CD4-positive, alpha-beta T cell treated with Interleukin-17A for 4 hours (primary cell): ENCODE results near the gene FRY.

Source experiments
- DNase-seq: peaks from one replicate; pipeline ENCODE4 v3.0.0-alpha.2; 2020; ENCODE audit warnings: mixed read lengths

Gene FRY

DNA sequence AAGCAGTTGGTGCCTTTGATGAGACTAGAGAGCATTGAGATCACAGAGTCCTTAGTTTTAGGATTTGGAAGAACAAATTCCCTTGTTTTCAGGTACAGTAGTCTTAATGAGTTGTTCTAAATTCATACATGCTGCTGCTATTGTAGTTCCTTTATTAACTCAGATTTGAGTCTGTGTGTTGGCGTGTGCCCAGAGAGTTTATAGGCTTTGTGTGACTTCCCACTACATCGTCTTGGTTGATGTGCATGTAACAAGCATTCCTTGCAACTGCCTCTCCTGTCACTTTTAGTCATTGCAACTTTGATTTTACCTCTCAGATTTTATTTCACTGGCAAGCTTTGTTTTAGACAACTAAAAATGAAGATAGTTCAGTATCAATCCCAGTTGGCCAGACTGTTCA, 148.1 kb downstream of the FRY start:
- no peak for DNase-seq

- no peak for DNase-seq
These were observed 156.1 kb downstream of the FRY start for GRCh38 chr13:32187651-32188050.

DNA sequence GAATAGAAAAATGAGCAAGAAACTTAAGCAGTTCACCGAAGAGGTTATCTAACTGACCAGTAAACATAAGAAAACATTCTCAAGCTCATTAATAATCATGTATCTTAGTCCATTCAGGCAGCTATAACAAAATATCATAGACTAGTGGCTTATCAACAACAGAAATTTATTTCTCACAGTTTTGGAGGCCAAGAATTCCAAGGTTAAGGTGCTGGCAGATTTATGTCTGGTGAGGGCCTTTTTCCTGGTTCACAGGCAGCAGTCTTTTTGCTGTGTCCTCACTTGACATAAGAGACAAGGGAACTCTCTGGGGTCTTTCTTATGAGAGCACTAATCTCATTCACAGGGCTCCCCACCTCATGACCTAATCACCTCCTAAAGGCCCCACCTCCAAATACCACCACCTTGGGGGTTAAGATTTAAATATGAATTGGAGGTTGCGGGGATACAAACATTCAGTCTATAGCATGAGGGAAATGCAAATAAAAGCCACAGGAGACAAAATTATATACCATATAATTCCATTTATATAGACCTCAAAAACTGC, 160.0 kb downstream of the FRY start:
- DNase-seq: no peak

DNA sequence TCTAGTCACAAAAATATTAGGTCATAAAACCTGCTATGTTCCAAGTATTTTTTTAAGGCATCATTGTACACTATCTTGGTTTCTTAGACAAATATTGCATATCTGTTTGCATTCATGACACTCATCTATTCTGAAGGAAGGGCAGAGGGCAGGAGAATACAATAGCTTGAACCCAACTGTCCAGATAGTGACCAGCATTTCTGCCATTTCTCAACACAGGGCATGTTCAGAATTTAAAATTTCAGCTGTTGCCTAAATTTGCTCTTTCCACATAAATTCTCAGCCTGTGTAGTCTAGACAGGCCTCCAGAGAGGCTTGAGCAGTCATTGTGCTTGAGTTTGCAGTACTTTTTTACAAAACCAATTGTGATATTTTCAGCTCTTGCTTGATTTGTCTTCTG, 164.1 kb downstream of the FRY start:
- DNase-seq: no peak

DNA sequence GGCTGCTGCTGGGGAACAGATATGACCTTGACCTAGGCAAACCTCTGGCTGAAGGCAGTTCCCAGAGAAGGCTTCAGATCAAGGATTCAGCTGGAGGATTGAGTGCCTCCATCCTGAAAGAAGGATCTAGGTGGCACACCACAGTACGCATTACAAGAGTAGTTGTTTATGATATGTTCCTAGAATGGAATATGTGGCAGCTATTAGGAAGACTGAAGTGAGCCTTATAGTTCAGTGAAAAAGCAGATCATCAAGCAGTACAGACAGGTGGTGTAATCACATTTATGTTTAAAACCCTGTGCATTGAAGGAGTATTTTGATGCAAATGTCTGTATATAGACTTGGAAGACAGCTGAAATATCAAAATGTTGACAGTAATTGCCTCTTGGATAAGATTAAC, 167.6 kb downstream of the FRY start:
- no peak for DNase-seq

GRCh38 chr13:32200741-32201140, 169.2 kb downstream of the FRY start:
- DNase-seq: no peak

DNA sequence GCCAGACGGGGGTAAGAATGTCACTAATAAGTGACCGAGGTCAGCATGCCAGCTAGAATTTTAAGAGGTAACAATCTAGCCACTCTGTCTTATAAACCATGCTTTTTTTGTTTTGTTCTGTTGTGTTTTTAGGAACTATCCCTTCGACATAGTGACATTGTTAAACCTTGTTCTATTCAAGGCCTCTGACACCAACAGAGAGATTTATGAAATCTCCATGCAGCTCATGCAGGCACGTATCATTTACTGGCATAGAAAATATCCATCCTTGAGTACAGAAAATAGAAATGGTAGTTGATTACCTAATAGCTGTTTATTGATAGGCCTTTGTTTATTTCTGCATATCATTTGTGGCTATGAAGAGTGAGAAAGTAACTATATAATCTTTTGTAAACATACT, 170.2 kb downstream of the FRY start:
- no peak for DNase-seq

DNA sequence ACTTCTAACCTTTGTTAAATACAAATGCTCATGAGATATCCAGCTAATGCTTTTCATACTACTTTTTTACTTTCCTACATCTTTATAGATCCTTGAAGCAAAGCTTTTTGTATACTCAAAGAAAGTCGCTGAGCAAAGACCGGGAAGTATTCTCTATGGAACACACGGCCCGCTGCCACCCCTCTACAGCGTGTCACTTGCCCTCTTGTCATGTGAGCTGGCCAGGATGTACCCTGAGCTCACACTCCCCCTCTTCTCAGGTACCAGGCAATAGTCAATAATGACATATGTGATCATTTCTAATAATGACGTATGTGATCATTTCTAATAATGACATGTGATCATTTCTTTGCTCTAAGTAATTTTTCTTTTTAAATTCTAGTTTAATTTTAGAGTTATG, 170.7 kb downstream of the FRY start:
- DNase-seq: no peak

- DNase-seq: no peak
These were observed 171.6 kb downstream of the FRY start for GRCh38 chr13:32203221-32203620.

DNA sequence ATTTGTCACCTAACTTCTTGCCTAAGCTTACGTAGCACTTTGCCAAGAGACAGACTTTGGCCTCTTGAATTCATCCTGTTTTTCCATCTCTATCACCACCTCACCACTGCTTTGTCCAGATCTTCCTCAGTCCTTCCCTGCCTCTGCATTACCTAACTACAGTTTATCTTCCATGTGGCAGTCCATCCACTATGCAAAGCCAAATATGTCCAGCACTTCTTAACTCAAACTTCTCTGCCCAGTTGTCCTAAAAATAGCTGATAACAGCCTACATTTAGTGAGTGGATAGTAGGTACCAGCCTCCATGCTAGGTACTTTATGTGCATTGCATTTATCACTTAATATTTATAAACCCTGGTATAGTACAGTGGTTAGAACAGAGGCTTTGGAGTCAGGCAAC, 172.2 kb downstream of the FRY start:
- no peak for DNase-seq

GRCh38 chr13:32205431-32206096, 174.0 kb downstream of the FRY start:
- no peak for DNase-seq

DNA sequence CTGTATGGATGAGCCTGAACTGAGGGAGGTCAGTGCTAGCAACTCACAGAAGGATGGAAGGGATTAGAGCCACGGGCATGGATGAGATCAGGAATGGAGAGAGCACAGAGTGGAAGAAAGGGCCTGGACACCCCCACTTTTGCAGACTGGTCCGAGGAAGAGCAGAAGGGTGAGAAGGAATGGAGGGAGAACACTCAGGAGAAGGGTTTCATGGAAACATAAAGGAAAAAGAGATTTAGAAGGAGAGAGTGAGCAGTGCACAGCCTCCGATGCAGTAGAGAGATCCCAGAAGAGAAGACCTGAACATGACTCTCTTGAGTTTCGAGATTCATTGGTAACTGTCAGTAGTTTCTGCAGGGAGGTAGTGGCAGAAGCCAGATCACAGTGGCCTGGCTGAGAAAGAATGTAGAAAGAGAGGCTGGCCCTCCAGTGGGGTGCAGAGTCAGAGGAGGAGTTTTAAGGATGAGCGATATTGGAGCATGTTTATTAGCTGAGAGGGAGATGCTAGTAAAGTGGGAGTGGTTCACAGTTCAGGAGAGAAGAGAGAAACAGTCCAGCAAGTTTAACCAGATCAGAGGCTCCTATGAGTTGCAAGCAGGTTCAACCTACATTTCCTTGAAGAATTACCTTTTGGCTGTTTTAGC, 174.6 kb downstream of the FRY start:
- DNase-seq: no peak

DNA sequence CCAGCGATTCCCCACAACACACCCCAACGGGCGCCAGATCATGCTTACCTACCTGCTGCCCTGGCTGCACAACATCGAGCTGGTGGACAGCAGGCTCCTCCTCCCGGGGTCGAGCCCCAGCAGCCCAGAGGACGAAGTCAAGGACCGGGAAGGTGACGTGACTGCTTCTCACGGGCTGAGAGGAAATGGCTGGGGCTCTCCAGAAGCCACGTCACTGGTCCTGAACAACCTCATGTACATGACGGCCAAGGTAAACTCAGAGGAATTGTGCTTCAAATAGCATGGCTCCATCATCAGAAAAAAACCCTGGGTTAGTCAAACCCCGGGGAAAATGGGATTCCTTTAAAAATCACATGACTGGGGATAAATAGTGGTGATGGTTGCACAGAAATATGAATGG, 177.3 kb downstream of the FRY start:
- DNase-seq: no peak

DNA sequence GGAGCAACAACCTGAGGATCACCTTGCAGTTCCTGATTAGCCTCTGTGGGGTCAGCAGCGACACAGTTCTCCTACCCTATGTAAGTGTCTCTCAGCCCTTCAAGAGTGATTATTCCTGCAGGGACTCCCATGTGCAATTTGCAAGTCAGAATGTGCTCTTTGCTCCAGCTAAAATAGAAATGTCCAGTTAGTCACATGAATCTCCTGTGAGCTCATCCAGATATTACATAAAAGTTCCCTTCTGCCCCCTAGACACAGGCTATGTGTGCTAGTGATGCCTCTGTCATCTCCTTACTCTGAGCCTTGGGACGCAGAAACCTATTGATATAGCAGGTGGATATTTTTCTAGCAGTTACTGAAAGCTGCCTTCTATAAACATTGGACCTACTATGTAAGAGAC, 178.1 kb downstream of the FRY start:
- DNase-seq: no peak

DNA sequence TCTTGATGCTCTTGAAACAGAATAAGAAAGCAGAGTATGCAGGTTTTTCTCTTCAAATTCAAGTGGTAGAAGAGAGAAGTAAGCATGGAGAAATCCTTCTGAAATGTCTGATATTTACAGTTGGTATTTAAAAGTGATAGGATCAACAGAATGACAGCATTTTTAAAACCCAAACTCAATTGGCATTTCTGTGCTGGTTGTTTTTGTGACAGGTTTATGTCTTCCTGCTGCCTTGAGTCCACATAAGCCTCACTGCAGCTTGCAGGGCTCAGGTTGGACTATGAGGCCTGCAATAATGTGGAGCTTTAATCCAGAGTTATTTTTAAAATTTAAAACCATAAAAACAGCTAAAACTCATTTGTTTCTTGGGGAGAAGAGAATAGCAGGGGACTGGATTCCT, 178.5 kb downstream of the FRY start:
- no peak for DNase-seq

GRCh38 chr13:32211813-32212212, 180.2 kb downstream of the FRY start:
- DNase-seq: no peak

DNA sequence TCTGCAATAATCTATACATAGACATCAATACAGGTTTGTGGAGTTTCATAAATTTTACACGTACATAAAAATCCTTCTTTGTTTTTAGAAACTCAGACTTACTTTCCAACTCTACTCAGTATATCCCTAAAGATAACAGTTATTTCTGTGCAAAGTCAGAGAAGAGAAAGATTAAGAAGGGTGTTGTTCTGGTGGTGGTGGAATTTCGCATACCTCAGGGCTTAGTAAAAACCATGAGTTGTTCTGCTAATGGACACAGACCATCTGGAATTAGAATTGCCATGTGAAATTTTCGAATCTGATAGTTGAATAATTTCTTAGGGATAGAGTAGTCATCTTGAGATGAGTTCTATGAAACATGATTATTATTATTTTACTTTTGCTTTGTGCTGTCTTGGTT, 180.8 kb downstream of the FRY start:
- no peak for DNase-seq

GRCh38 chr13:32213626-32214025, 182.1 kb downstream of the FRY start:
- DNase-seq: no peak

DNA sequence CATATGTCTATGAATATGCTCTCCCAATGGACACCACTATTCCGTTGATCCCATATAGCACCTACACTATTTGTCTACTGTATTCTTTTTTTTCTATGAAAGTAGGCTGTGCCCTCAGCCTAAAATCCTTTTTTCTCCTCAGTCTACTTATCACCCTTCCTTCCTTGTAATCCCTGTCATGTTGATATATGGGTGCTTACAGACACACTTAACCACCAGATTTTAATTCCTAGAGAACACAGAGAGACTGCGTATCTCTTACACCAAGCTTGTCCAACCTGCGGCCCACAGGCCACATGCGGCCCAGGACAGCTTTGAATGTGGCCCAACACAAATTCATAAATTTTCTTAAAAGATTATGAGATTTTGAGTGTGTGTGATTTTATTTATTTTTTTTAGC, 182.5 kb downstream of the FRY start:
- no peak for DNase-seq

GRCh38 chr13:32216281-32216680, 184.7 kb downstream of the FRY start:
- no peak for DNase-seq

DNA sequence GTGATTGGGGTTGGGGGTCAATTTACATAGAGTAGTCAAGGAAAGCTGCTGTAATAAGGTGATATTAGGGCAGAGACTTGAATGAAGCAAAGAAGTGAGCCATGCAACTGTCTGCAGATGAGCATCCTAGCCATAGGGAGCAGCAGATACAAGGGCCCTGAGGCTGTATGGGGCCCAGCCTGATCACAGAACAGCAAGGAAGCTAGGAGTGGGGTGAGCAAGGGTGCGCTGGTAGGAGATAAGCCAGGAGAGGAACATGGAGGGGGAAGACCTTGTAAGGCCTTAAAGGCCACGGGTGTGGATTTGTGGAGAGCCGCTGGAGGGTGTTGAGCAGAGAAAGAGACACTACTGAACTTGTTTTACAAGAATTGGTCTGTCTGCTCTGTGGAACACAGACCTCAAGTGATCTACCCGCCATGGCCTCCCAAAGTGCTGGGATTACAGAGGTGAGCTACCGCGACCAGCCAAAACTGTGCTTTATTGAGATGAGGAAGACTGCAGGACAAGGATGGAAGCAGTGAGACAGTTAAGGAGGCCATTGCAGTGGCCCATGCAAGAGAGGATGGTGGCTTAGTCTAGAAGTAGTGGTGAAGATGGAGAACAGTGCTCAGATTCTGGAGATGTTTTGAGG, 190.6 kb downstream of the FRY start:
- DNase-seq: no peak

DNA sequence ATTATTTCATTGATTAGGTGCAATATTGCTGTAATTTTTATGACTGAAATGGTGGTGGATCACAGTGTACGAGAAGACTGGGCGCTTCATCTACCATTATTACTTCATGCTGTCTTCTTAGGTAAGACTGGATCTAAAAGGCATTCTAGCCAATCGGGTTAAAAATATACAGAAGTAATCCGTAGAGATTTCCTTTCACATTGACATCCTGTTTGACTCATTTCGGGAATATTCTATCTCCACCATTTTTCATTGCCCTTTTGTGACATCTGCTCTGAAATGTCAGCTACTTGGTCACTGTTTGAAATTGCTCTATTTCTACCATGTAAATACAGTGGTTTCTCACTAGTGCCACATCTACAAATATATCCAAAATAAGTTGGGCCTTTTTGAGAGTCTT, 193.3 kb downstream of the FRY start:
- DNase-seq: no peak

DNA sequence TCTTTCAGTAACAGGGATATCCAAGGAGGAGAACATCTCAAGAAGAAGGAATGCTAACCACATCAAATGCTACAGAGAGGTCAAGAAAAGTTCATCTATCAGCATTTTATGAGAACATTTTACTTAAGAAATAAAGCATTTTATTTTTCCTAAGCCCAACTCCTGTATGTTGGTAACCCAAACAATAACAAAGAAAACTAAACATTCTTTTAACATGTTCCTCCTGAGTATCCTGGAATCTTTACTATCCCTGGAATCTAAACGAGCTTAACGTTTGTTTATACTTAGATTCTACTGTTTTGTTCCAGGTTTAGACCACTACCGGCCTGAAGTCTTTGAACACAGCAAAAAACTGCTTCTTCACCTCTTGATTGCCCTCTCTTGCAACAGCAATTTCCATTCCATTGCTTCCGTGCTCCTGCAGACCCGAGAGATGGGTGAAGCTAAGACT, 193.9 kb downstream of the FRY start:
- no peak for DNase-seq

DNA sequence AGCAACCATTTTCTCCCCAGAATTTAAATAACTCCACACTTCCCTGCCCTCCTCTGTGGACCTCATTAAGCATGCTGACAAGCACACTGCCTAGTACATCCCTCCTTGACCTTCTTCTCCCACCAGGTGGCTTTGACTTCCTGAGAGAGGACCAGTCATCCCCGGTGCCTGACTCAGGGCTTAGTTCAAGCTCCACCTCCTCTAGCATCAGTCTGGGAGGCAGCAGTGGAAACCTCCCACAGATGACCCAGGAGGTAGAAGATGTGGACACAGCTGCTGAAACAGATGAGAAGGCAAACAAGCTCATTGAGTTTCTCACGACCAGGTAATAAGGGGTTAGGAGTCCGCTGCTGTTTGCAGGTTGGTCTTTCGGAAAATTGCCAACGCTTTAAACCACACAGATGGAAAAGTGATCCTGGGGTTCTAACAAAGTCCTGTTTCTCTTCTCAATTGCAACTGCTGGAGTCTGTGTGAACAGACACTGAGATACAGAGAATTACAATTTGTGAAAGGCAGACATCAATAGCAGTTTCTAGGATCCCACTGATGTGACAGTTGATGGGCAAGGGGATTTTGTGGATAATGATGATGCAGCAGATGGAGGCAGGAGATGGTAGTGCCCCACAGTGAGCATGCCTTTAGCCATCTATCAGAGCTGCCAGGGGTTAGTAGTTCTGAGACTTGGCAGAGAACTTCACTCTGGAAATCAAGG, 196.9 kb downstream of the FRY start:
- DNase-seq: no peak
